HepG2 (cell line): ENCODE data around the gene RBBP8NL. TPM values are rescaled to one million over a fixed set of nuclear protein-coding genes. Genes with fewer than 3 reads are reported as not detected.
A peak's percentile ranks its signal among the peaks of the same experiment; 100 is the strongest.

Experiments used
- DDIT3 ChIP-seq: sonication (generic); formaldehyde crosslinking; IDR thresholded peaks from 2 replicates; pipeline ENCODE4 v1.4.0; 2020; ENCODE audit warnings: mild to moderate bottlenecking, missing genetic modification reagents
- FOSL1 ChIP-seq: sonication (generic); formaldehyde crosslinking; IDR thresholded peaks from 2 replicates; pipeline ENCODE4 v1.9.0; 2021; ENCODE audit warnings: missing genetic modification reagents, borderline replicate concordance
- GABPA ChIP-seq, 2 experiments: IDR thresholded peaks; 2 replicates each; pipeline ENCODE4 v1.6.1; 2011 to 2016; ENCODE audit warnings: low read depth in 2 of 2, low read length in 1 of 2, missing biosample characterization in 1 of 2, missing genetic modification characterization in 1 of 2
- HNF4G ChIP-seq, 2 experiments: sonication (generic) in 1 of 2; formaldehyde crosslinking in 1 of 2; IDR thresholded peaks; 2 replicates each; pipeline versions ENCODE4 v1.4.0 to v1.6.1; 2011 to 2020; ENCODE audit warnings: borderline replicate concordance in 2 of 2, low read depth in 2 of 2, mild to moderate bottlenecking in 2 of 2, low read length in 1 of 2, missing genetic modification reagents in 1 of 2, moderate library complexity in 1 of 2
- KIAA2018 ChIP-seq: sonication (generic); formaldehyde crosslinking; IDR thresholded peaks from 2 replicates; pipeline ENCODE4 v1.5.0; 2020; ENCODE audit warnings: mild to moderate bottlenecking, missing genetic modification reagents, borderline replicate concordance
- MAX ChIP-seq: IDR thresholded peaks from 2 replicates; pipeline ENCODE4 v1.6.1; 2012; ENCODE audit warnings: inconsistent platforms
- PCBP2 ChIP-seq: fragments of 200-400 bp; formaldehyde crosslinking; optimal IDR thresholded peaks from 2 replicates; pipeline ENCODE3; 2018; ENCODE audit warnings: low read length, low read depth; ENCODE audit not compliant: poor library complexity, severe bottlenecking
- POLR2G ChIP-seq: fragments of 200-400 bp; formaldehyde crosslinking; IDR thresholded peaks from 2 replicates; pipeline ENCODE4 v1.6.1; 2018; ENCODE audit warnings: mild to moderate bottlenecking, low read depth, low read length, moderate library complexity
- YY1 ChIP-seq: IDR thresholded peaks from 2 replicates; pipeline ENCODE4 v1.6.1; 2011; ENCODE audit warnings: low read length, low read depth, moderate library complexity, mild to moderate bottlenecking; ENCODE audit not compliant: insufficient read depth, insufficient replicate concordance
- ZBTB4 ChIP-seq: sonication (generic); formaldehyde crosslinking; IDR thresholded peaks from 2 replicates; pipeline ENCODE4 v1.4.0; 2020; ENCODE audit warnings: missing genetic modification reagents, mild to moderate bottlenecking, borderline replicate concordance
- ZNF30 ChIP-seq: sonication (generic); formaldehyde crosslinking; IDR thresholded peaks from 2 replicates; pipeline ENCODE4 v1.5.0; 2020; ENCODE audit warnings: mild to moderate bottlenecking, missing genetic modification reagents
- ZNF333 ChIP-seq: sonication (generic); formaldehyde crosslinking; IDR thresholded peaks from 2 replicates; pipeline ENCODE4 v1.4.0; 2020; ENCODE audit warnings: mild to moderate bottlenecking, missing genetic modification reagents, borderline replicate concordance
- ZNF546 ChIP-seq: sonication (generic); formaldehyde crosslinking; conservative IDR thresholded peaks from 2 replicates; pipeline ENCODE4 v1.8.1; 2023; ENCODE audit warnings: mild to moderate bottlenecking, missing genetic modification reagents
- ZNF577 ChIP-seq: sonication (generic); formaldehyde crosslinking; IDR thresholded peaks from 2 replicates; pipeline ENCODE4 v1.4.0; 2020; ENCODE audit warnings: mild to moderate bottlenecking, low read depth, missing genetic modification reagents, borderline replicate concordance
- ZNF660 ChIP-seq: sonication (generic); formaldehyde crosslinking; IDR thresholded peaks from 2 replicates; pipeline ENCODE4 v1.5.1; 2020; ENCODE audit warnings: mild to moderate bottlenecking, low read depth, missing genetic modification reagents, borderline replicate concordance
- polyA plus RNA-seq, 8 experiments: library from polyadenylated mRNA; depleted of rRNA in 3 of 8; stranded (reverse) in 7 of 8; unstranded in 1 of 8; fragments of >200 nt; fragmentation: Illumina TruSeq in 4 of 8; extraction: Trizol in 4 of 8; gene quantifications; 2 replicates each; pipeline versions ENCODE4 v1.2.1 to v1.2.3, GENCODE V29; 2011 to 2016; ENCODE audit warnings: low read depth in 4 of 8, missing spikeins in 1 of 8, mixed read lengths in 1 of 8; ENCODE audit not compliant: insufficient read depth in 1 of 8
- total RNA-seq, 5 experiments: library from RNA; depleted of rRNA; stranded (reverse); fragments of >200 nt; fragmentation: Illumina TruSeq; extraction: Trizol; gene quantifications; 2 replicates each; pipeline ENCODE4 v1.2.3, GENCODE V29; 2016; ENCODE audit warnings: low read depth in 1 of 5

The RBBP8NL gene
- total and polyA plus RNA-seq, 2 of the 13 experiments (the other 11 are each of a cell fraction or from before 2014, with no cell fraction given), result 0.69 to 0.86 TPM

DNA sequence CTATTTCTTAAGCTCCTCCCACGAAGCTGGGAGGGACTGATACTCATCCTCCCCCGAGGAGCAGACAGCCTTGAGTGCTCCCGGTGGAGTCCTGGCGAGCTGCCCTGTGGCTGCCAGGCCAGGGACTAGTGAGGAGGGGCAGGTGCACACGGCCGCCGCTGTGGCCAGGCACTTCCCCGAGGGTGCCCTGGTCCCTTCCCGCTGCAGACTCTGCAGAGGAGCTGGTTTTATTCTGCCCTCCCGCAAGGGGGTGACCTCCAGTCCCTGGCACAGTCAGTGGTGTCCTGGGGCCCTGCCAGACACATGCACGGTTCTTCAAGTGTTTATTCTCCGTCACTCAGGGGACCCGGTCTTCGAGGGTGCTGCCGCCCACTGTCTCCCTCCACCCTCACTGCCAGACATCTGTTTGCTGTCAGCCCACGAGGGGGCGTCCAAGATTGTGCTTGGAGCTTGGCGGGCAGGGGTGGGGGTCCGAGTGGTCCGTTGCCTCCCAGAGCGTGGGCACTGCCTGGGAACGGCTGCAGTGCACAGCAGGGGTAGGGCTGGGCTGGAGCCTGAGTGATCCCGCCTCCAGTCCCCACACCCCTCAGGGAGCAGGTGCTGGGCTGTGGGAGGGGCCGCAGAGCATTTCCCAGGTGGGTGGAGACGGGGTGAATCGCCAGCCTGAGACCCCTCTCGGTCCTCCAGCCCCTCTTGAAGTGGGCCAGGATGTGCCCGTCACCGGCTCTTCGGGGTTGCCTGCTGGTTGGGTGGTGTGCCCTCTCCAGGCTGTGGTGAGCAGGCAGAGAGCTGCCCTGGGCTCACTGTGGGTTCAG lies 17.2 kb downstream of the RBBP8NL start (continued):
- TF ChIP-seq YY1 (peak; percentile 6), ZNF333 (CRISPR knock-in tag) (0 out of 2 replicates have a peak, but pooled peaks have one; percentile 28), ZNF30 (no peak), ZBTB4 (CRISPR knock-in tag) (peak; percentile 92), DDIT3 (CRISPR knock-in tag) (no peak), MAX (0 out of 2 replicates have a peak, but pooled peaks have one; percentile 12), POLR2G (no peak), HNF4G (IDR thresholded peaks at IDR 0.05; ENCODE audit: borderline replicate concordance, low read depth, low read length) (no peak), HNF4G (CRISPR knock-in tag; IDR thresholded peaks at IDR 0.05; ENCODE audit: borderline replicate concordance, low read depth) (no peak), PCBP2 (no peak), GABPA (IDR thresholded peaks at IDR 0.05; ENCODE audit: low read depth, low read length) (no peak), GABPA (CRISPR knock-in tag; IDR thresholded peaks at IDR 0.05; ENCODE audit: low read depth) (no peak), FOSL1 (CRISPR knock-in tag) (no peak), ZNF660 (CRISPR knock-in tag) (no peak), ZNF577 (no peak), ZNF546 (CRISPR knock-in tag) (no peak), KIAA2018 (CRISPR knock-in tag) (no peak)
